Measurements from ENCODE around the gene RGS6.

Gene RGS6

DNA sequence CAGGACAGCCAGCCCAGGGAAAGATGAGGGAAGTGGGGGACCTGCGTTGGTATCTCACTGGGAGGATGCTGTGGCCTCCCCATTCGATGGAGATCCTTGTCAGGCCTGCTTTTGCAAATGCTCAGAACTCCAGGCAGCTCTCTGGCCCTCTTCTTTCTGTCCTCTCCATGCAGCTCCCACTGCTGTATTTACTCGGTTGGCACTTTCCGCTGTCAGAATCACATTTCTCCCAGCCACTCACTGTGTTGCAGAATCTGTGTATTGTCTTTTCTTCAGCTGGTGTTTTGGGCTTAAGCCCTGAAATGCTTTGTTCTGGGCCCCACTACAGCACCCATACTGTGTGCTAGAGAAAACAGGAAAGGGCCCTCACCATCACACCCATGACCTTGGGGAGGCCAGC is 401.1 kb downstream of the RGS6 start:
- DNase-seq: no peak

DNA sequence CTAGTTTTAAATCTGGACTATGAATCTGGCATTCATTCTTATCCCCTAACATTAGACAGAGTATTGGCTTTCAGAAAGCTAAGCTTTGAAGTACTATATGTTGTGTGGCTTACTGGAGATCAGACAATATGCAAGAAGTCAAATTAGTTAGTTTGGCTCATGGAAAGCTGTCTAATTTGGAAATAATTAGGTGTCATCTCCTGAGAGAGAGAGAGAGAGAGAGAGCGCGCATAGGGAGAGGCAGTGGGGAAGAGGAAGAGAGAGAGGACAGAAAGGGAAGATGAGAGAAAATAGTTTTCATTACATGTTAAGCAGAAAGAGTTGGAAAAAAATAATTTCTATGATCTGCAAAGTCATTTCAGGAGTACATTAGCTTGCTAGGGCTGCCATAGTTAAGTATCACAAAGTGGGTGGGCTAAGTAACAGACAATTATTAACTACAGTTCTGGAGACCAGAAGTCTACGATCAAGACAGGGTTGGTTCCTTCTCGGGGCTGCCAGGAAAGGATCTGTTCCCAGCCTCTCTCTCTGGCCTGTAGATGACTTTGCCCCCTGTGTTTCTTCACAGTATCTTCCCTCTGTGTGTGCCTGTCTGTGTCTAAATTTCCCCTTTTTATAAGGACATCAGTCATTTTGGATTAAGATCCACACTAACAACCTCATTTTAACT is 404.2 kb downstream of the RGS6 start:
- no peak for DNase-seq

DNA sequence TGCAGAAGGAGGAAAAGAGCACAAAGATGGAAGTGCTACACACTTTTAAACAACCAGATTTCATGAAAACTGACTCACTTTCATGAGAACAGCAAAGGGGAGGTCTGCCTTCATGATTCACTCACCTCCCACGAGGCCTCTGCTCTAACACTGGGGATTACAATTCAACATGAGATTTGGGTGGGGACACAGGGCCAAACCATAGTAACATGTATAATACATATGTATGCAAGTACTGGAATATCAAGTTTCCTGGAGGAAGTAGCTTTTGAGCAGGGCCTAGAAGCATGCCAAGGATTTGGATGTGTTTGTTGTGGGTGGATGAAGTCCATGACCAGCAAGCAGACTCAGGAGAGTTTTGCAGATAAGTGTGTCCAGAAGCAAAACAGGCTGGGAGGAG is 409.0 kb downstream of the RGS6 start:
- DNase-seq: no peak

DNA sequence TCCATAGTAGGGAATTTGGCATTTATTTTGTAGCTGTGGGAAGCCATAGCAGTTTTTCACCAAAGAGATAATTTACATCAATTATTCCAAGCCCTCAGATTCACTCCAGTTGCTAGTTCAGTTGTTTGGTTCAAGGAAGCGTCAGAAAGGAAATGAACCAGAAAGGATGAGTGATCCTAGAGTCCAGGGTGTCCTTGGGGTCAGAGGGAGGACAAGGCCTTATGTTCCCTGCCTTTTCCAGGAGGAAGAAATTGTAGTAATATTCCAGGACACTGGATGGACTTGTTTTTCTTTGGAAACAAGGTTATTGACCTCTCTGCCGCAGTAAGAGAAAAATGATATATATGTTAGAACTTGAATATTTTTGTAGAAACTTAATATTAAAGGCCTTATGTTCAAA is 409.5 kb downstream of the RGS6 start:
- DNase-seq: no peak

DNA sequence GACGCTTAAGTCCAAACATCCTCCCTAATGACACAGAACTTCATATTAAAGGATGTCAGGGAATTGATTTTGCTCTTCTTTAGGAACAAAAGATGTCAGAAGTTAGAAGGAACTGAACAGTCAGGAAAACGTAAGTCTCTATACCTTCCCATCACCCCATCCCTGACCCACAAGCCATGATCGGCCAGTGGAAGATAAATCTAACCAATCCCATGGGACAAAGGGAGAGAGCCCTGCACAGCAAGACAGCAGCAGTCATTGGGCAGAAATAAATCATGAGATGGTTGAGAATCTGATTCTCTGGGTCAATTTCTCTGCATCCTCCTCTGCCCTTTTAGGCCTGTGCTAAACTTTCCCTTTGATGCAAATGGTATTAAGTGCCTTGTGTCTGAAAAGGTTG is 414.9 kb downstream of the RGS6 start:
- DNase-seq: no peak

GRCh38 chr14:72350215-72350614 is 418.0 kb downstream of the RGS6 start:
- no peak for DNase-seq

- DNase-seq: no peak
These were observed 419.8 kb downstream of the RGS6 start for GRCh38 chr14:72352012-72352411.

DNA sequence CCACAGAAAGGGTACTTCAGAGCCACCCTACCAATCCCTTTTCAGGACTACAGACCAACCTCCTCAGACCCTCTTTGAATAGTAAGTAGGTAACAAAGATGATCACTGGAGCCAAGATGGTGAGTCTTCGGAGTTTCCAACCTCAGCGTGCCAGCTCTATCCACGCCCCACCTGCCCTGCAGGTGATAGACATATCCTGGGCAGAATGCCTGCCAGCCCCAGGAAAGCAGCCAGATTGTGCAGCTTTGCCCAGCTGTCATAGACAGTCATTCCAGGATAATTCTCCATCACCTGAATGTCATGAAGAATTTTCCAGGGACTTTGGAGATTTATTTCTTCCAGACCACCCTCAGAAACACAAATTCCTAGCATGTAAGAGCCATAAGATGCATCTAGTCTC is 434.4 kb downstream of the RGS6 start:
- no peak for DNase-seq

- no peak for DNase-seq
These were observed 436.9 kb downstream of the RGS6 start for GRCh38 chr14:72369106-72369505.

GRCh38 chr14:72377016-72377415 is 444.8 kb downstream of the RGS6 start:
- DNase-seq: no peak

GRCh38 chr14:72380456-72380855 is 448.2 kb downstream of the RGS6 start:
- no peak for DNase-seq

DNA sequence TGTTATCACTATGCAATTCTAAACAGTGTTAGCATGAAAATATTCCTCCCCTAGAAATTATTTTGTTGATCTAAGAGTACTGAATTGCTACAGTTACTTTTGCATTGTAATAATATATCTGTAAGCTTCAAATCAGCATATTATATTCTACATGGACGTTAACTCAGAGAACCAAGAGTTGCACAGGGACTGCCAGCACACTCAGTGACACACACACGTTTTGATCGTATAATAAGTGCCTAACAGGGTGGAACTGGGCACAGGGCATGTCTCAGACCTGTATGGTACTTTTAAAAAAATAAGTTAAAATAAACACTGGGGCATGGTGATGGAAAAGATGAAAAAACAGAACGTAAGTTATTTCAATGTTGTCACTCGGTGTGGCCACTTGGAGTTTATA is 451.6 kb downstream of the RGS6 start:
- no peak for DNase-seq

GRCh38 chr14:72387726-72388125 is 455.5 kb downstream of the RGS6 start:
- no peak for DNase-seq

- DNase-seq: no peak
These were observed 457.0 kb downstream of the RGS6 start for GRCh38 chr14:72389200-72389599.

- DNase-seq: no peak
These were observed 468.9 kb downstream of the RGS6 start for GRCh38 chr14:72401101-72401625.

DNA sequence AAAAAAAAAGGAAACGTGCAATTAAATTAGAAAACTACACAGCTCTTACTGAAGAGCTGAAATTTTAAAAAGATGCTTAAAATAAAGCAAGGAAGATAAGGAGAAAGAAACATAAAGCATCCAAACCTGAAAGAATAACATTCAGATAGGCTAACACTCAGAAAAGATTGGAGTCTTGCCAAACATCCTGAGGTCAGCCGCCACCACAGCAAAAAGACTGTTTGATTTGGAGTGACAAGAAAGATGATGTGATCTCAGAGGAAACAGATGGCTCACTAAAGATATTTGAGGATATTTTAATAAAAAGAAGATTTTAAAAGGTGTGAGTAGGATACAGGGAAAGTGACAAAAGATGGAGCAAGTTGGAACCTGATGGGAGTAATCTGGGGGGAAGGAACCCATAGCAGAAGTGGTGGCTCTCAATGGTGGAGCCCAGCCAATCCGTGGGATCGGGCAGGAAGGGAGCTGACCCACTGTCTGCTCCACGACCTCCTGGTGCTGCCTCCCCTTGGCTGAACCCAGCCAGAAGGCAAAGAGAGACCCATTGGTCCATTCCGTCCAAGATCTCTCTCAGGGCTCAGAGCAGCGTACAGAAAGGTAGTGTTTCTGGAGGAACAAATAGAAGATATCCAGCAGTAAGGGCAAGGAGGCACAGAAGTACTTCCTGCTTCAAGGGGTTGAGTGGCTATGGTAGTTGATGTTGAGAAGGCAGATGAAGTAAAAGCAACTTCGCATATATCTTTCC is 469.6 kb downstream of the RGS6 start:
- no peak for DNase-seq

GRCh38 chr14:72402377-72402772 is 470.1 kb downstream of the RGS6 start:
- no peak for DNase-seq

DNA sequence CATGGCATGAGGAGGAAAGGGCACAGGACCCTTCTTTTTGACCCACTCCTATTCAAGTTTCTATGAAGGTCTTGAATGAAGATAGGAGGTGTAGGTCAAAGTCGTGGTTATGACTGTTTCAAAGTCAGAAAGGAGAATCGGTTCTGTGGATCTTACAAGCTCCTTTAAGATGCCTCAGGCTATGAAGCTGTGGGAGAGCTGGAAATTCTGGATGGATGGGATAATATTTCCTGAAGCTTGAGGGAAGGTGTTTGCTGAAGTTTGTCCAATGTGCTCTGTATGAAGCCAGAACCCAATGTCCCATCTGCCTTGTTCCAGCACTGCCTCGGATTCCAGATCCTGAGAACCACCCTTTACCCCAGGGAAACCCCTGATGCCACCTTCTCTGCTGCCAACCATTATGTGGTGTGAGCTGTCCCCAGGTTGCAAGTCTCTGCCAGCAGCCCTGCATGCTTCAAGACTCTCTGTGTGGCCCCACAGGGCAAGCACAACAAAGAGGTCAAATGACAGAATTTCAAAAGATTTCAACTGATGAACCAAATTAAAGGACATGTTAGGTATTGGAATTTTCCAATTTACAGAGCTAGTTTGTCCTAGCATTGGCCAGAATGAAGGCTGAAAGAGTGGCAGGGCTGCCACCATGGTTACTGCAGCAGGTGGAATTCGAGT is 472.0 kb downstream of the RGS6 start:
- no peak for DNase-seq

- no peak for DNase-seq
These were observed 472.8 kb downstream of the RGS6 start for GRCh38 chr14:72404998-72405397.

- no peak for DNase-seq
These were observed 475.8 kb downstream of the RGS6 start for GRCh38 chr14:72408020-72408419.

DNA sequence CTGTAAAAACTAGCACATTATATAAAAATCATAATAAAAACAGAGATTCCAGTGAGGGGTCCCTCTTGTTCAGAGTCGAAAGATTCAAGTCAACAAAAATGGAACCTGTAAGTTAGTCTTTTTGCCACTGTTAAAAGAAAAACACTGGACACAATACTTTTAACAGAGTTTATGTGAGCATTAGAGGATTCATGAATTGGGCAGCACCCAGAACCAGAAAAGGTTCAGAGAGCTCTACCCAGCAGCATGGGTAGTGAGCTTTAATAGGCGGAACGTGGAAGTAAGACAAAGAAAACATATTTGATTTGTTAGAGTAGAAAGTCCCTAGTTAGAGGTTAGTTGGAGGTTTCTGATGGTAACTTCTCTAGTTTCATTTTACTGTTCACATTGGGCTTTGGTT is 476.8 kb downstream of the RGS6 start:
- DNase-seq: no peak

- no peak for DNase-seq
These were observed 484.0 kb downstream of the RGS6 start for GRCh38 chr14:72416081-72416849.

GRCh38 chr14:72416892-72417291 is 484.7 kb downstream of the RGS6 start:
- DNase-seq: peak; percentile 8
